Fibroblast of lung (primary cell): ENCODE data around the gene TLX2. TPM values are rescaled to one million over a fixed set of nuclear protein-coding genes. Genes with fewer than 3 reads are reported as not detected.
A peak's percentile ranks its signal among the peaks of the same experiment; 100 is the strongest.

Experiments used
- DNase-seq, 2 donors: peaks; one replicate each; pipeline versions ENCODE4 v3.0.0 to v3.0.0-alpha.2; 2010; ENCODE audit warnings: low read depth in 2 of 2
- H2AFZ ChIP-seq: 2 replicates; pipeline ENCODE4 v1.5.1; 2012; ENCODE audit warnings: low read length, control low read depth, inconsistent platforms
- H3K27ac ChIP-seq: 2 replicates; pipeline ENCODE4 v1.5.1; 2011; ENCODE audit warnings: low read length, control low read depth; ENCODE audit not compliant: insufficient read depth
- H3K27me3 ChIP-seq: 2 replicates; pipeline ENCODE4 v1.5.1; 2011; ENCODE audit warnings: mild to moderate bottlenecking, low read length; ENCODE audit not compliant: control insufficient read depth, insufficient read depth
- H3K36me3 ChIP-seq: 2 replicates; pipeline ENCODE4 v1.5.1; 2011; ENCODE audit warnings: low read length; ENCODE audit not compliant: control insufficient read depth, insufficient read depth
- H3K4me1 ChIP-seq: 2 replicates; pipeline ENCODE4 v1.5.1; 2011; ENCODE audit warnings: low read length; ENCODE audit not compliant: control insufficient read depth, insufficient read depth; ENCODE audit errors: extremely low read depth
- H3K4me2 ChIP-seq: 2 replicates; pipeline ENCODE4 v1.5.1; 2011; ENCODE audit warnings: low read length, control low read depth; ENCODE audit not compliant: insufficient read depth; ENCODE audit errors: extremely low read depth
- H3K4me3 ChIP-seq, 4 experiments: fragments of 200-600 bp in 1 of 4; sonication (generic) in 1 of 4; replicated peaks in 1 of 4; 2 replicates each; pipeline ENCODE4 v1.5.1; 2011 to 2016; ENCODE audit warnings: low read length in 4 of 4, low read depth in 3 of 4, mild to moderate bottlenecking in 3 of 4, control low read depth in 2 of 4, inconsistent platforms in 1 of 4, mixed read lengths in 1 of 4; ENCODE audit not compliant: insufficient read depth in 1 of 4; ENCODE audit errors: control extremely low read depth in 1 of 4
- H3K79me2 ChIP-seq: 2 replicates; pipeline ENCODE4 v1.5.1; 2012; ENCODE audit warnings: mild to moderate bottlenecking, low read length, inconsistent platforms; ENCODE audit not compliant: control insufficient read depth, insufficient read depth
- H3K9ac ChIP-seq: 2 replicates; pipeline ENCODE4 v1.5.1; 2011; ENCODE audit warnings: mild to moderate bottlenecking, low read length, control low read depth; ENCODE audit not compliant: insufficient read depth
- H3K9me3 ChIP-seq: 2 replicates; pipeline ENCODE4 v1.5.1; 2012; ENCODE audit warnings: low read depth, low read length; ENCODE audit not compliant: control insufficient read depth, insufficient read depth
- H4K20me1 ChIP-seq: 2 replicates; pipeline ENCODE4 v1.5.1; 2011; ENCODE audit warnings: low read length; ENCODE audit not compliant: control insufficient read depth, insufficient read depth; ENCODE audit errors: extremely low read depth
- CTCF ChIP-seq, 2 donors: IDR thresholded peaks in 1 of 2; conservative IDR thresholded peaks in 1 of 2; 1 replicate in 1 of 2; 2 replicates in 1 of 2; pipeline ENCODE4 v1.5.1; 2011 to 2012; ENCODE audit warnings: low read length in 2 of 2, control low read depth in 1 of 2, inconsistent platforms in 1 of 2, low read depth in 1 of 2, mild to moderate bottlenecking in 1 of 2
- EZH2 ChIP-seq: IDR thresholded peaks from 2 replicates; pipeline ENCODE4 v1.5.1; 2012; ENCODE audit warnings: low read length, control low read depth, mild to moderate bottlenecking; ENCODE audit errors: missing control alignments
- polyA plus RNA-seq, 2 donors: library from polyadenylated mRNA; depleted of rRNA in 1 of 2; stranded (reverse) in 1 of 2; unstranded in 1 of 2; fragments of >200 nt; gene quantifications; 2 replicates each; pipeline ENCODE4 v1.2.1, GENCODE V29; 2011 to 2012; ENCODE audit warnings: missing spikeins in 1 of 2
- total RNA-seq: library from RNA; depleted of rRNA; stranded (reverse); fragments of >200 nt; gene quantifications from 2 replicates; pipeline ENCODE4 v1.2.1, GENCODE V29; 2014

Gene TLX2
- total and polyA plus RNA-seq, 2 donors (not counting 1 experiment from before 2014, with no cell fraction given), result under 0.01 TPM; not detected in 1

GRCh38 chr2:74513605-74514367, 464 bp upstream of the TLX2 start:
- H2AFZ ChIP-seq, result no peak overlapping the region
- no peaks in the 10 kb centered on the region for H3K9me3 ChIP-seq
- no peaks in the 10 kb centered on the region for H3K79me2 ChIP-seq
- no peaks in the 10 kb centered on the region for H4K20me1 ChIP-seq
- no peak for TF ChIP-seq CTCF (conservative IDR thresholded peaks at IDR 0.05 in 1 of 2, IDR thresholded peaks at IDR 0.05 in 1 of 2; ENCODE audit: low read depth in 1 of 2, low read length in 2 of 2)
- peak; percentile 99 for TF ChIP-seq EZH2
- H3K36me3 ChIP-seq, result no peaks in the 10 kb centered on the region
- H3K27ac ChIP-seq, result no peak overlapping the region
- H3K4me2 ChIP-seq, result no peak overlapping the region
- no peak overlapping the region for H3K9ac ChIP-seq
- H3K4me1 ChIP-seq, result no peaks in the 10 kb centered on the region
- DNase-seq, result no peak
- no peak overlapping the region for H3K4me3 ChIP-seq
- H3K27me3 ChIP-seq, result peaks cover 76% of the 10 kb centered on the region

GRCh38 chr2:74515271-74515980, 1.2 kb downstream of the TLX2 start:
- DNase-seq, result no peak
- Histone ChIP-seq H2AFZ (no peak overlapping the region), H3K36me3 (no peaks in the 10 kb centered on the region), H3K9ac (no peak overlapping the region), H3K4me2 (no peak overlapping the region), H3K27me3 (peaks cover 92% of the 10 kb centered on the region), H3K27ac (no peak overlapping the region), H3K9me3 (no peaks in the 10 kb centered on the region), H3K4me1 (no peaks in the 10 kb centered on the region), H3K4me3 (no peak overlapping the region), H3K79me2 (no peaks in the 10 kb centered on the region), H4K20me1 (no peaks in the 10 kb centered on the region)
- TF ChIP-seq EZH2 (peak; percentile 97), CTCF (conservative IDR thresholded peaks at IDR 0.05 in 1 of 2, IDR thresholded peaks at IDR 0.05 in 1 of 2; ENCODE audit: low read depth in 1 of 2, low read length in 2 of 2) (no peak)

- Histone ChIP-seq H3K36me3 (no peaks in the 10 kb centered on the region), H3K79me2 (no peaks in the 10 kb centered on the region), H4K20me1 (no peaks in the 10 kb centered on the region), H3K27me3 (peaks cover 92% of the 10 kb centered on the region), H3K9ac (no peak overlapping the region), H3K4me3 (no peak overlapping the region), H3K4me2 (no peak overlapping the region), H2AFZ (no peak overlapping the region), H3K9me3 (no peaks in the 10 kb centered on the region), H3K27ac (no peak overlapping the region), H3K4me1 (no peaks in the 10 kb centered on the region)
- TF ChIP-seq EZH2, result peak; percentile 77
- TF ChIP-seq CTCF (conservative IDR thresholded peaks at IDR 0.05 in 1 of 2, IDR thresholded peaks at IDR 0.05 in 1 of 2; ENCODE audit: low read depth in 1 of 2, low read length in 2 of 2), result no peak
- DNase-seq, result no peak
Measured at GRCh38 chr2:74515981-74516633, 1.9 kb downstream of the TLX2 start.
